ENCODE data around the gene IL22RA1. TPM values are rescaled to one million over a fixed set of nuclear protein-coding genes. Genes with fewer than 3 reads are reported as not detected.

IL22RA1 gene
- total and polyA plus RNA-seq, 2 donors, result 0.11 TPM; not detected in 1

GRCh38 chr1:24098102-24098501 is 44.8 kb downstream of the IL22RA1 start:
- no peak overlapping the region for H3K27ac ChIP-seq (ENCODE audit: low read depth)
- no peak overlapping the region for H3K4me3 ChIP-seq (ENCODE audit: low read depth, low read length)
- no peak for DNase-seq (ENCODE audit: extremely low spot score)
- no peaks in the 10 kb centered on the region for H3K4me1 ChIP-seq (ENCODE audit: insufficient read depth)
- no peaks in the 10 kb centered on the region for H3K36me3 ChIP-seq (ENCODE audit: insufficient read depth)
- WGBS, result 89% methylated on average over 5 of the region's 5 CpGs

GRCh38 chr1:24097663-24098062 is 45.3 kb downstream of the IL22RA1 start:
- WGBS, result 88% methylated on average over 11 of the region's 11 CpGs
- no peak overlapping the region for H3K27ac ChIP-seq (ENCODE audit: low read depth)
- no peaks in the 10 kb centered on the region for H3K36me3 ChIP-seq (ENCODE audit: insufficient read depth)
- no peak for DNase-seq (ENCODE audit: extremely low spot score)
- no peaks in the 10 kb centered on the region for H3K4me1 ChIP-seq (ENCODE audit: insufficient read depth)
- no peak overlapping the region for H3K4me3 ChIP-seq (ENCODE audit: low read depth, low read length)

GRCh38 chr1:24096739-24097103 is 46.2 kb downstream of the IL22RA1 start:
- H3K27ac ChIP-seq (ENCODE audit: low read depth), result no peak overlapping the region
- H3K36me3 ChIP-seq (ENCODE audit: insufficient read depth), result no peaks in the 10 kb centered on the region
- H3K4me3 ChIP-seq (ENCODE audit: low read depth, low read length), result no peak overlapping the region
- 84% methylated on average over 5 of the region's 5 CpGs for WGBS
- no peak for DNase-seq (ENCODE audit: extremely low spot score)
- H3K4me1 ChIP-seq (ENCODE audit: insufficient read depth), result no peaks in the 10 kb centered on the region

- no peak overlapping the region for H3K27ac ChIP-seq (ENCODE audit: low read depth)
- no peaks in the 10 kb centered on the region for H3K4me1 ChIP-seq (ENCODE audit: insufficient read depth)
- H3K36me3 ChIP-seq (ENCODE audit: insufficient read depth), result no peaks in the 10 kb centered on the region
- no peak for DNase-seq (ENCODE audit: extremely low spot score)
- WGBS, result 86% methylated on average over 8 of the region's 8 CpGs
- no peak overlapping the region for H3K4me3 ChIP-seq (ENCODE audit: low read depth, low read length)
Measured at GRCh38 chr1:24096009-24096738, 46.8 kb downstream of the IL22RA1 start.

GRCh38 chr1:24095140-24095859 is 47.6 kb downstream of the IL22RA1 start:
- no peak overlapping the region for H3K4me3 ChIP-seq (ENCODE audit: low read depth, low read length)
- 68% methylated on average over 14 of the region's 14 CpGs for WGBS
- DNase-seq (ENCODE audit: extremely low spot score), result no peak
- no peaks in the 10 kb centered on the region for H3K4me1 ChIP-seq (ENCODE audit: insufficient read depth)
- no peaks in the 10 kb centered on the region for H3K36me3 ChIP-seq (ENCODE audit: insufficient read depth)
- H3K27ac ChIP-seq (ENCODE audit: low read depth), result no peak overlapping the region

- Histone ChIP-seq H3K4me3 (ENCODE audit: low read depth, low read length) (no peak overlapping the region), H3K36me3 (ENCODE audit: insufficient read depth) (no peaks in the 10 kb centered on the region), H3K27ac (ENCODE audit: low read depth) (no peak overlapping the region), H3K4me1 (ENCODE audit: insufficient read depth) (no peaks in the 10 kb centered on the region)
- 71% methylated on average over 5 of the region's 5 CpGs for WGBS
- no peak for DNase-seq (ENCODE audit: extremely low spot score)
Measured at GRCh38 chr1:24094554-24094953, 48.4 kb downstream of the IL22RA1 start.

GRCh38 chr1:24093732-24094131 is 49.2 kb downstream of the IL22RA1 start:
- Histone ChIP-seq H3K36me3 (ENCODE audit: insufficient read depth) (no peaks in the 10 kb centered on the region), H3K27ac (ENCODE audit: low read depth) (no peak overlapping the region), H3K4me3 (ENCODE audit: low read depth, low read length) (no peak overlapping the region), H3K4me1 (ENCODE audit: insufficient read depth) (no peaks in the 10 kb centered on the region)
- no peak for DNase-seq (ENCODE audit: extremely low spot score)
- WGBS, result 71% methylated on average over 9 of the region's 9 CpGs

GRCh38 chr1:24092979-24093378 is 50.0 kb downstream of the IL22RA1 start:
- Histone ChIP-seq H3K36me3 (ENCODE audit: insufficient read depth) (no peaks in the 10 kb centered on the region), H3K4me3 (ENCODE audit: low read depth, low read length) (no peak overlapping the region), H3K4me1 (ENCODE audit: insufficient read depth) (no peaks in the 10 kb centered on the region), H3K27ac (ENCODE audit: low read depth) (no peak overlapping the region)
- no peak for DNase-seq (ENCODE audit: extremely low spot score)
- 96% methylated on average over 9 of the region's 9 CpGs for WGBS

GRCh38 chr1:24091971-24092482 is 50.9 kb downstream of the IL22RA1 start:
- no peak for DNase-seq (ENCODE audit: extremely low spot score)
- no peak overlapping the region for H3K4me3 ChIP-seq (ENCODE audit: low read depth, low read length)
- no peaks in the 10 kb centered on the region for H3K36me3 ChIP-seq (ENCODE audit: insufficient read depth)
- H3K27ac ChIP-seq (ENCODE audit: low read depth), result no peak overlapping the region
- 77% methylated on average over 13 of the region's 13 CpGs for WGBS
- H3K4me1 ChIP-seq (ENCODE audit: insufficient read depth), result no peaks in the 10 kb centered on the region

GRCh38 chr1:24090736-24091135 is 52.2 kb downstream of the IL22RA1 start:
- H3K36me3 ChIP-seq (ENCODE audit: insufficient read depth), result no peaks in the 10 kb centered on the region
- no peak overlapping the region for H3K27ac ChIP-seq (ENCODE audit: low read depth)
- H3K4me3 ChIP-seq (ENCODE audit: low read depth, low read length), result no peak overlapping the region
- 94% methylated on average over 11 of the region's 11 CpGs for WGBS
- DNase-seq (ENCODE audit: extremely low spot score), result no peak
- H3K4me1 ChIP-seq (ENCODE audit: insufficient read depth), result no peaks in the 10 kb centered on the region

- no peak for DNase-seq (ENCODE audit: extremely low spot score)
- Histone ChIP-seq H3K36me3 (ENCODE audit: insufficient read depth) (no peaks in the 10 kb centered on the region), H3K4me3 (ENCODE audit: low read depth, low read length) (no peak overlapping the region), H3K4me1 (ENCODE audit: insufficient read depth) (no peaks in the 10 kb centered on the region), H3K27ac (ENCODE audit: low read depth) (no peak overlapping the region)
- WGBS, result 77% methylated on average over 14 of the region's 14 CpGs
Measured at GRCh38 chr1:24089743-24090555, 53.0 kb downstream of the IL22RA1 start.

- Histone ChIP-seq H3K4me3 (ENCODE audit: low read depth, low read length) (no peak overlapping the region), H3K4me1 (ENCODE audit: insufficient read depth) (no peaks in the 10 kb centered on the region), H3K27ac (ENCODE audit: low read depth) (no peak overlapping the region), H3K36me3 (ENCODE audit: insufficient read depth) (no peaks in the 10 kb centered on the region)
- no peak for DNase-seq (ENCODE audit: extremely low spot score)
- 76% methylated on average over 14 of the region's 14 CpGs for WGBS
Measured at GRCh38 chr1:24089027-24089742, 53.8 kb downstream of the IL22RA1 start.

- no peaks in the 10 kb centered on the region for H3K36me3 ChIP-seq (ENCODE audit: insufficient read depth)
- 92% methylated on average over 16 of the region's 16 CpGs for WGBS
- no peak for DNase-seq (ENCODE audit: extremely low spot score)
Measured at GRCh38 chr1:24086466-24086865, 56.5 kb downstream of the IL22RA1 start.

More at GRCh38 chr1:24086466-24086865, 56.5 kb downstream of the IL22RA1 start:
- Histone ChIP-seq H3K27ac (ENCODE audit: low read depth) (no peak overlapping the region), H3K4me3 (ENCODE audit: low read depth, low read length) (no peak overlapping the region), H3K4me1 (ENCODE audit: insufficient read depth) (no peaks in the 10 kb centered on the region)

Data from urinary bladder (tissue), 4 donors.